ENCODE data around the gene TRPV4. TPM values are rescaled to one million over a fixed set of nuclear protein-coding genes. Genes with fewer than 3 reads are reported as not detected.

Gene TRPV4
- total RNA-seq, 1 experiment from 2014 or later = 2.9 TPM

- no peak for TF ChIP-seq SMAD3 (CRISPR knock-in tag; IDR thresholded peaks at IDR 0.05; ENCODE audit: borderline replicate concordance)
- TF ChIP-seq, protein P1, sequence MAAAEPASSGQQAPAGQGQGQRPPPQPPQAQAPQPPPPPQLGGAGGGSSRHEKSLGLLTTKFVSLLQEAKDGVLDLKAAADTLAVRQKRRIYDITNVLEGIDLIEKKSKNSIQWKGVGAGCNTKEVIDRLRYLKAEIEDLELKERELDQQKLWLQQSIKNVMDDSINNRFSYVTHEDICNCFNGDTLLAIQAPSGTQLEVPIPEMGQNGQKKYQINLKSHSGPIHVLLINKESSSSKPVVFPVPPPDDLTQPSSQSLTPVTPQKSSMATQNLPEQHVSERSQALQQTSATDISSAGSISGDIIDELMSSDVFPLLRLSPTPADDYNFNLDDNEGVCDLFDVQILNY (CRISPR knock-in tag; IDR thresholded peaks at IDR 0.05) = no peak
- TF ChIP-seq ZNF263 (CRISPR knock-in tag; IDR thresholded peaks at IDR 0.05; ENCODE audit: low read depth) = no peak
- no peak for TF ChIP-seq TP53 (CRISPR knock-in tag; IDR thresholded peaks at IDR 0.05)
Observed at GRCh38 chr12:109762673-109763191, 70.5 kb downstream of the TRPV4 start (continued).

DNA sequence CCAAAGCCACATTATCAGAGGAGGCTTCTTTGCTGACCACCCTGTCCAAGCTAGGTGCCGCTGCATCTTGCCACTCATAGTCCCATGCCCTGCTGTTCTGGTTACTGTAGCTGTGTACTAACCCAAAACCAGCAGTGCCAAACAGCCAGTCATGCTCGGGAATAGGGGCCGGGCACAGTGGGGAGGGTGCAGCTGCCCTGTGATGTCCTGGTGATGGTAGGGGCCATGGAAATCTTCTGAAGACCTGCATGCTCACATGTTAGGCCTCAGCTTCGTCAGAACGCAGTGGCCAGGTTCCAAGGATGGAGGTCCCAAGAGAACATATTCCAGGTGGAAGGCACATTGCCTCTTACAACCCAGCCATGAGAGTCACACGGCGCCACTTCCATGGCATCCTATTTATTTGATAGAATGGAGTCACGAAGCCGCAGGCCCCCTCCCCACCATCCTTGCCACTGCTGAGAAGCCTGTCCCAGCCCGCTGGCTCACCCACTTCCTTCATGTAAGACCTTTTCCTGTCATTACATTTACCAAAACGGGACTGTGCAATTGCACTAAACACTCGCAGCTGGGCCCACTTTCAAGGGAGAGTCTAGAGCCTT lies 71.0 kb downstream of the TRPV4 start:
- no peak overlapping the region for H3K4me3 Mint-ChIP-seq
- ATAC-seq (no peak), DNase-seq (ENCODE audit: low spot score) (peak; percentile 3)
- H3K9me3 Mint-ChIP-seq = 0 out of 2 replicates have a peak, but pooled peaks cover 4% of the 10 kb centered on the region
- ChIA-PET CTCF (interaction anchor here (0.8 to 1.8 kb wide), 6 partner anchors 9 to 164 kb away, joined by 3 to 8 read pairs (median 4); no protein-coding TSS in a partner anchor), POLR2A (no interaction called here)
- H3K27ac Mint-ChIP-seq = no peak overlapping the region
- no peaks in the 10 kb centered on the region for H3K27me3 Mint-ChIP-seq (ENCODE audit: low read depth)
- no peaks in the 10 kb centered on the region for H3K36me3 Mint-ChIP-seq
- peaks cover 16% of the 10 kb centered on the region for H3K4me1 Mint-ChIP-seq
- no peak for TF ChIP-seq HMGA2 (CRISPR knock-in tag; IDR thresholded peaks at IDR 0.05)
- TF ChIP-seq, protein P2, sequence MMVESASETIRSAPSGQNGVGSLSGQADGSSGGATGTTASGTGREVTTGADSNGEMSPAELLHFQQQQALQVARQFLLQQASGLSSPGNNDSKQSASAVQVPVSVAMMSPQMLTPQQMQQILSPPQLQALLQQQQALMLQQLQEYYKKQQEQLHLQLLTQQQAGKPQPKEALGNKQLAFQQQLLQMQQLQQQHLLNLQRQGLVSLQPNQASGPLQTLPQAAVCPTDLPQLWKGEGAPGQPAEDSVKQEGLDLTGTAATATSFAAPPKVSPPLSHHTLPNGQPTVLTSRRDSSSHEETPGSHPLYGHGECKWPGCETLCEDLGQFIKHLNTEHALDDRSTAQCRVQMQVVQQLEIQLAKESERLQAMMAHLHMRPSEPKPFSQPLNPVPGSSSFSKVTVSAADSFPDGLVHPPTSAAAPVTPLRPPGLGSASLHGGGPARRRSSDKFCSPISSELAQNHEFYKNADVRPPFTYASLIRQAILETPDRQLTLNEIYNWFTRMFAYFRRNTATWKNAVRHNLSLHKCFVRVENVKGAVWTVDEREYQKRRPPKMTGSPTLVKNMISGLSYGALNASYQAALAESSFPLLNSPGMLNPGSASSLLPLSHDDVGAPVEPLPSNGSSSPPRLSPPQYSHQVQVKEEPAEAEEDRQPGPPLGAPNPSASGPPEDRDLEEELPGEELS (CRISPR knock-in tag; IDR thresholded peaks at IDR 0.05) = no peak
- no peak for TF ChIP-seq PREB (CRISPR knock-in tag; IDR thresholded peaks at IDR 0.05; ENCODE audit: borderline replicate concordance)
- no peak for TF ChIP-seq RELA (CRISPR knock-in tag; IDR thresholded peaks at IDR 0.05; ENCODE audit: borderline replicate concordance)
- TF ChIP-seq AFF4 (CRISPR knock-in tag; IDR thresholded peaks at IDR 0.05; ENCODE audit: borderline replicate concordance) = no peak
- no peak for TF ChIP-seq PRRX2 (CRISPR knock-in tag; IDR thresholded peaks at IDR 0.05)
- TF ChIP-seq, protein P3, sequence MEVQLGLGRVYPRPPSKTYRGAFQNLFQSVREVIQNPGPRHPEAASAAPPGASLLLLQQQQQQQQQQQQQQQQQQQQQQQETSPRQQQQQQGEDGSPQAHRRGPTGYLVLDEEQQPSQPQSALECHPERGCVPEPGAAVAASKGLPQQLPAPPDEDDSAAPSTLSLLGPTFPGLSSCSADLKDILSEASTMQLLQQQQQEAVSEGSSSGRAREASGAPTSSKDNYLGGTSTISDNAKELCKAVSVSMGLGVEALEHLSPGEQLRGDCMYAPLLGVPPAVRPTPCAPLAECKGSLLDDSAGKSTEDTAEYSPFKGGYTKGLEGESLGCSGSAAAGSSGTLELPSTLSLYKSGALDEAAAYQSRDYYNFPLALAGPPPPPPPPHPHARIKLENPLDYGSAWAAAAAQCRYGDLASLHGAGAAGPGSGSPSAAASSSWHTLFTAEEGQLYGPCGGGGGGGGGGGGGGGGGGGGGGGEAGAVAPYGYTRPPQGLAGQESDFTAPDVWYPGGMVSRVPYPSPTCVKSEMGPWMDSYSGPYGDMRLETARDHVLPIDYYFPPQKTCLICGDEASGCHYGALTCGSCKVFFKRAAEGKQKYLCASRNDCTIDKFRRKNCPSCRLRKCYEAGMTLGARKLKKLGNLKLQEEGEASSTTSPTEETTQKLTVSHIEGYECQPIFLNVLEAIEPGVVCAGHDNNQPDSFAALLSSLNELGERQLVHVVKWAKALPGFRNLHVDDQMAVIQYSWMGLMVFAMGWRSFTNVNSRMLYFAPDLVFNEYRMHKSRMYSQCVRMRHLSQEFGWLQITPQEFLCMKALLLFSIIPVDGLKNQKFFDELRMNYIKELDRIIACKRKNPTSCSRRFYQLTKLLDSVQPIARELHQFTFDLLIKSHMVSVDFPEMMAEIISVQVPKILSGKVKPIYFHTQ (CRISPR knock-in tag; IDR thresholded peaks at IDR 0.05) = no peak
- TF ChIP-seq ZNF396 (CRISPR knock-in tag; IDR thresholded peaks at IDR 0.05; ENCODE audit: borderline replicate concordance) = no peak
- TF ChIP-seq SMAD4 (CRISPR knock-in tag; IDR thresholded peaks at IDR 0.05) = no peak
- TF ChIP-seq STAT6 (CRISPR knock-in tag; conservative IDR thresholded peaks at IDR 0.05; ENCODE audit: low read depth) = no peak
- no peak for TF ChIP-seq ZNF138 (CRISPR knock-in tag; conservative IDR thresholded peaks at IDR 0.05)
- no peak for TF ChIP-seq MYBL2 (CRISPR knock-in tag; IDR thresholded peaks at IDR 0.05)
- no peak for TF ChIP-seq ZNF219 (CRISPR knock-in tag; IDR thresholded peaks at IDR 0.05; ENCODE audit: borderline replicate concordance)
- no peak for TF ChIP-seq ESRRA (CRISPR knock-in tag; IDR thresholded peaks at IDR 0.05; ENCODE audit: borderline replicate concordance)
- no peak for TF ChIP-seq MXD4 (CRISPR knock-in tag; IDR thresholded peaks at IDR 0.05; ENCODE audit: borderline replicate concordance)
- no peak for TF ChIP-seq JUN (CRISPR knock-in tag; IDR thresholded peaks at IDR 0.05)
- TF ChIP-seq, protein P4, sequence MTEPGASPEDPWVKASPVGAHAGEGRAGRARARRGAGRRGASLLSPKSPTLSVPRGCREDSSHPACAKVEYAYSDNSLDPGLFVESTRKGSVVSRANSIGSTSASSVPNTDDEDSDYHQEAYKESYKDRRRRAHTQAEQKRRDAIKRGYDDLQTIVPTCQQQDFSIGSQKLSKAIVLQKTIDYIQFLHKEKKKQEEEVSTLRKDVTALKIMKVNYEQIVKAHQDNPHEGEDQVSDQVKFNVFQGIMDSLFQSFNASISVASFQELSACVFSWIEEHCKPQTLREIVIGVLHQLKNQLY (CRISPR knock-in tag; IDR thresholded peaks at IDR 0.05) = no peak
